DOHH2 (cell line): ENCODE results near the gene CNKSR3.
"Not testable (repeated sequence)": the region's sequence is repeated elsewhere in the genome, so short reads cannot be mapped to it uniquely, and the experiment has no call there.

ENCODE experiments used
- CTCF ChIP-seq: fragments of 200-600 bp; sonication (generic); IDR thresholded peaks from one replicate; pipeline ENCODE4 v1.5.1; 2014; ENCODE audit warnings: antibody characterized with exemption, mild to moderate bottlenecking, low read depth, low read length; ENCODE audit not compliant: poor library complexity, severe bottlenecking
- EZH2phosphoT487 ChIP-seq: fragments of 200-600 bp; sonication (generic); IDR thresholded peaks from 2 replicates; pipeline ENCODE4 v1.6.1; 2017; ENCODE audit warnings: borderline replicate concordance, mild to moderate bottlenecking, antibody characterized with exemption, low read length, moderate library complexity, mixed read lengths

GRCh38 chr6:154515076-154515475 lies 4.6 kb upstream of the CNKSR3 start:
- TF ChIP-seq CTCF, EZH2phosphoT487: not testable (repeated sequence)
